Stimulated activated effector memory CD8-positive, alpha-beta T cell treated with anti-CD3 and anti-CD28 coated beads, Interleukin-12 subunit alpha, Interleukin-12 subunit beta, amount 100 ng/mL, for 72 hours (primary cell): Measurements from ENCODE around the gene PID1.

ENCODE experiments used
- ATAC-seq: fragments of 150-1000 bp; cut with Tn5 transposase; 2 replicates; pipeline ENCODE4 v1.10.0; 2021
- DNase-seq, 2 donors: peaks; one replicate each; pipeline ENCODE4 v3.0.0; 2021 to 2022; ENCODE audit warnings: low spot score in 2 of 2
- H3K27ac Mint-ChIP-seq: one replicate; pipeline ENCODE4 v1.8.0; 2022; ENCODE audit warnings: mild to moderate bottlenecking, mixed read lengths
- H3K36me3 Mint-ChIP-seq: one replicate; pipeline ENCODE4 v1.8.0; 2022; ENCODE audit warnings: mild to moderate bottlenecking, mixed read lengths
- H3K4me1 Mint-ChIP-seq: one replicate; pipeline ENCODE4 v1.8.0; 2022; ENCODE audit warnings: mixed read lengths
- H3K4me3 Mint-ChIP-seq: one replicate; pipeline ENCODE4 v1.8.0; 2022; ENCODE audit warnings: mild to moderate bottlenecking, mixed read lengths
- H3K9me3 Mint-ChIP-seq: one replicate; pipeline ENCODE4 v1.8.0; 2022; ENCODE audit warnings: mixed read lengths

The PID1 gene

DNA sequence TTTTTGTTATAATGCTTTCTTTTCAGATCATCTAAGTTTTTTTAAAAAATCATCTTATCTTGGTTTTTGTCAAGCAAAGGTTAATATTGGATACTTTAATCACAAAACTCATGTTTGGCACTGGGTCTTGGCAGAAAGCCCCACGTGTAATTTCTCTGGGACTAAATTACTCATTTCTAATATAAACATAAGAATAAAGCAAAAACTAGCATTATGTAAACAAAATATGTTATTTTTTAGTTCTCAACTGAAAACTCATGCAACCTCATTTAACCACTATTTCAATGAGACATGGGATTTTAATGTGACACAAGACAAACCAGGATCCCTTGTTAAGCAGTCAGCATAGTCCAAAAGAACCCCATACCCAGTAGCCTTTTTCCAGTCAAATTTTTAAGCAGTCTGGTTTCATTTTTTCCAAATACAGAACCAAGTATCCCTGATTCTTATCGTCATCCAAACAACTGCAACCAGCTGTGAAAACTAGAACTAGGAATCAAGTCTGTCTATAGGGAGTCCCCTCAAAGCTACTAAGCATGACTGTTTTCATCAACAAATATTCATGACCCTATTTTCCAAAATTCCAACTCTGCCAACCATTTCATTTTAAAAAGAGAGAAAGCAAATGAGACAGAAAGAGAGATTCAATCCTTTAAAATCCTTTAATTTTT is 27.1 kb downstream of the PID1 start:
- no peak for DNase-seq
- no peaks in the 10 kb centered on the region for H3K36me3 Mint-ChIP-seq
- H3K4me1 Mint-ChIP-seq = no peaks in the 10 kb centered on the region
- peaks cover 15% of the 10 kb centered on the region for H3K9me3 Mint-ChIP-seq
- H3K4me3 Mint-ChIP-seq = no peak overlapping the region
- no peak for ATAC-seq
- H3K27ac Mint-ChIP-seq = no peak overlapping the region

DNA sequence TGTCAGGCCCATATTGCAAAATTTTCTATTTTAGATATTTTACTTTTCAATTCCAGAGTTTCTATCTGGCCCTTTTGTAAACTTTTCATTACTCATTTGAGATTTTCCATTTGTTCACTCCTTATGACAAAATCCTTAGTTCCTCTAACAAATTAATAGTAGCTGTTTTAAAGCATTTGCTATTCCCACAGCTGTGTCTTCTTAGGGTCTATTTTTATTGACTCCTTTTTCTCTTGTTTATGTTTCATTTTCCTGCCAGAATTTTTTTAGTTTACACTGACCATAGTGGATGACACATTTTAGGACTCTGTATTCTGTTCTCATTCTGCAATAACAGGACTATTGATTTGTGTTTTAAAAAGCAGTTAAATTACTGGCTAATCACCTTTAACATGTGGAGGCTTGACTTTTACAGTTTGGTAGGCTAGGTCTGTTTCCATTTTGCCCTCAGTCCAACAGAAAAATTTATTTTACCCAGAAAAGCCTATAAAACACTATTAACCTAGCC is 30.0 kb downstream of the PID1 start:
- ATAC-seq (no peak), DNase-seq (no peak)
- Mint-ChIP-seq H3K9me3 (peaks cover 14% of the 10 kb centered on the region), H3K4me3 (no peak overlapping the region), H3K27ac (no peak overlapping the region), H3K36me3 (no peaks in the 10 kb centered on the region), H3K4me1 (no peaks in the 10 kb centered on the region)

DNA sequence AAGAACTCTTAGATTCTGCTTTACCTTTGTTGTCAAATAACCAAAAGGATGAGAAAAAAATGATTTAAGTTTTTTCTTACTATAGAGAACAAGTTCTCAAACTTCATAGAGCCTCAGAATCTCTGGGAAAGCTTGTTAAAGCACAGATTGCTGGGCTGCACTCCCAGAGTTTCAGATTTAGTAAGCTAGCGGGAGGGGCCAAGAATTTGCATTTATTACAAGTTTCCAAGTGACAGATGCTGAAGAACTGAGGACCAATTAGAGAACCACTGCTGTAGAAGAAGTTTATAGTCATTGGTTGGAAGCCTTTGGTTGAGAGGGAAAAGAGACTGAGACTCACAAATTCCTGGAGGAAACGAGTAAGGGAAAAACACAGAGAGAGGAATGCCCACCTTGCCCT is 32.1 kb downstream of the PID1 start:
- peaks cover 14% of the 10 kb centered on the region for H3K9me3 Mint-ChIP-seq
- no peaks in the 10 kb centered on the region for H3K4me1 Mint-ChIP-seq
- ATAC-seq (no peak), DNase-seq (no peak)
- H3K27ac Mint-ChIP-seq = no peak overlapping the region
- H3K4me3 Mint-ChIP-seq = no peak overlapping the region
- no peaks in the 10 kb centered on the region for H3K36me3 Mint-ChIP-seq

DNA sequence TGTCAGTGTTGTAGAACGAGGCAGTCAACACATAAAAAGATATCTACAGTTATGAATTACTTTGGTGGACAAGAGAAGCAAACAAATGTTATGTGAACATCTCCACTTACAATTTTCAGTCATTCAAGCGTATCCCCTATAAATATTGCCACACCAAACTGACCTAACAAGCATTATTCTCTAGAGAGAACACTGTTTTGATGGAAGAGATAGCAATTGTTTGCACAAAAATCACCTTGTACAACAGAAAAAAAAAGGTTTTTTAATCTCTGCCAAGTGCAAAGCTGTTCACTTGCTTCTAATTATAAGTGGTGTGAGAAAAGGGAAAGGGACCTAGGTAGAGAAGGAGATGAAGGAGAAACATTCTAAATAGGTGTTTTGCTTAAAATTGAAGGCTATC is 33.8 kb downstream of the PID1 start:
- no peak for ATAC-seq
- H3K4me1 Mint-ChIP-seq = no peaks in the 10 kb centered on the region
- no peak overlapping the region for H3K27ac Mint-ChIP-seq

DNA sequence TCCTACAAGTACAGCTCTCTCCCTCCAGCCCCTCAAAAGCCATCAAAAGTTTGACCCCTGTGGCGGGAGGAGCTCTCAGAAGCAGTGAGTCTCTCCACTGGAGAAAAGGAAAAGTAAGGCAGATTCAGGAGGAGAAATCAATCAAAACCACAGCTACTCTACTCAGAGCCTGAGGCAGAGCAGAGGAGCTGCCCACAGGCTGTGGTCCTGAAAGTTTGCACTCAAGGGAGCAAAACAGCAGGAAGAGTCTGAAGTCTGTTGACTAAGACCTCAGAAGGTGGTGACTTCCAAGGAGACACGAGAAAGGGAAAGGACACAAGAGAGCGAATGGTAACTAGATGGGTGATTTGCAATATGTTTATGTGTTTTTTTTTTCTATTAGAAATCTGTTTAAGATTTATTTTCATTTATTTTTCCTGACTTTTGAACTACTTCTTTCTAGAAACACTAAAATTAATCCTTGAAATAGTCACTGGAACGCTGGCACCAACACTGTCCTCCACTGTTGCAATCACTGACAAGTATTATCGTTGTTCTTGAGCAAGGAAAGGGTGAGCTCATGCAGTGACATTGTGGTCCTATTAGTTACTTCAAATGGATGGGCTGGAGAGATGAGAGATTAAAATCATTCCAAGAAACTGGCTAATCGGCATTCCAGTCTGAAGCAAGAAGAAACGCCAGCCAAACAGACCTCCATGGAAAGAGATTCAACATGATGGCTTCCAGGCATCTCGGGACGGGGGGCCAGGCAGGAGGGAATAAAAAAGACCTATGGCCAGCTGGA is 35.8 kb downstream of the PID1 start:
- H3K9me3 Mint-ChIP-seq = peaks cover 10% of the 10 kb centered on the region
- no peak overlapping the region for H3K27ac Mint-ChIP-seq
- no peak overlapping the region for H3K4me3 Mint-ChIP-seq
- DNase-seq (no peak), ATAC-seq (no peak)
- no peaks in the 10 kb centered on the region for H3K36me3 Mint-ChIP-seq
- no peaks in the 10 kb centered on the region for H3K4me1 Mint-ChIP-seq

More for the DNA sequence above, 33.8 kb downstream of the PID1 start:
- DNase-seq = no peak
- peaks cover 8% of the 10 kb centered on the region for H3K9me3 Mint-ChIP-seq
- no peaks in the 10 kb centered on the region for H3K36me3 Mint-ChIP-seq
- H3K4me3 Mint-ChIP-seq = no peak overlapping the region

DNA sequence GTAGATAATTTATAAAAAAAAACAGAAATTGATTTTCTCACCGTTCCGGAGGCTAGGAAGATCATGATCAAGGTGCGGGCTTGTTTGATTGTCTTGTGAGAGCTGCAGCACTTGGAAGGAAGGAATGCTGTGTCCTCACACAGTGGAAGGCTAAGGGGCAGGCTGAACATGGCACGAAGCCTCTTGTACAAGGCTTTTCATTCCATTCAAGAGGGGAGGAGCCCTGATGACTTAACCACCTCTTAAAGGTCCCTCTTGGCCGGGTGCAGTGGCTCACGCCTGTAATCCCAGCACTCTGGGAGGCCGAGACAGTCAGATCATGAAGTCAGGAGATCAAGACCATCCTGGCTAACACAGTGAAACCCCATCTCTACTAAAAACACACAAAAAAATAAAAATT is 39.2 kb downstream of the PID1 start:
- Mint-ChIP-seq H3K4me1 (no peaks in the 10 kb centered on the region), H3K4me3 (no peak overlapping the region), H3K36me3 (no peaks in the 10 kb centered on the region), H3K9me3 (peaks cover 9% of the 10 kb centered on the region), H3K27ac (no peak overlapping the region)
- DNase-seq (no peak), ATAC-seq (no peak)

DNA sequence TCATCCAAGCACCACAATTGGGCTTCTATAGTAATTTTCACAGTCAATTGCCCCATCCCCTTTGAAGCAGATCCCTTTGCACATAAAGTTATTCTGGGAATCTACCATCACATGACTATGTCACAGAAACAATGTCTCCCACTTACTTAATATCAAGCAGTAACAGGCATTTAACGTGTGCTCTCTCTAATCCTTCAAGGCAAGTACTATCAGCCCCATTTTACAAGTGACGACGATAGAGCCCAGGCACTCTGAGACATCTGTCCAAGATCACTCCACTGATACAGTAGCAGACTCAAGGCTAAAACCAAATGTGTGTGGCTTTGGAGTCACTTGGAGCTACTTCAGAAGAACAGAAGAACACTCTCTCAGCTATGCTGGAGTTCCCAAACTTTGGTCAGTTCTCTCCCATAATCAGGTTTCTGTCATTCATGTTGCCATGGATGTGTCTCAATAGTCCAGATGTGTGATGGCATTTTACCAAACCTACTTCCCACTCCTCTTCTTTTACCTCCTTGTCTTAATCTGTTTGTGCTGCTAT is 39.7 kb downstream of the PID1 start:
- Mint-ChIP-seq H3K36me3 (no peaks in the 10 kb centered on the region), H3K4me3 (no peak overlapping the region), H3K4me1 (no peaks in the 10 kb centered on the region), H3K9me3 (peaks cover 8% of the 10 kb centered on the region), H3K27ac (no peak overlapping the region)
- ATAC-seq = no peak
- DNase-seq = no peak

DNA sequence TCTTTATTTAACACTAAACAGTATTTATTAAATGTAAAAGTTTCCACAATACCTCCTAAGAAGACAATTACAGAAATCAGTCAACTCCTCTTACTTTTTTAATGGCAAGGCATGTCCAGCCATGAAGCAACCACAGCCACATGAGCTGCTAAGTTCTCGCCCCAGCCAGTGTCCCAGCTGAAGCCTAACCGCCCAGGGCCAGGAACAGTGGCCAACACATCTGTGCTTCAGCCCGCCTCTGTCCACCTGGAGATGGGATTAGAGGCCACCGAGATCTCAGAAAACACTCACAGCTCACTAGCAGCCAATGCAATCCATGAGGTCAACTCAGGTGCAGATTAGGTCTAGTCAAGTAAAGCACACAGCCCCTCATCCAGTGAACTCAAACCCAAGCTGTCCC is 40.2 kb downstream of the PID1 start:
- Mint-ChIP-seq H3K27ac (no peak overlapping the region), H3K4me3 (no peak overlapping the region)

DNA sequence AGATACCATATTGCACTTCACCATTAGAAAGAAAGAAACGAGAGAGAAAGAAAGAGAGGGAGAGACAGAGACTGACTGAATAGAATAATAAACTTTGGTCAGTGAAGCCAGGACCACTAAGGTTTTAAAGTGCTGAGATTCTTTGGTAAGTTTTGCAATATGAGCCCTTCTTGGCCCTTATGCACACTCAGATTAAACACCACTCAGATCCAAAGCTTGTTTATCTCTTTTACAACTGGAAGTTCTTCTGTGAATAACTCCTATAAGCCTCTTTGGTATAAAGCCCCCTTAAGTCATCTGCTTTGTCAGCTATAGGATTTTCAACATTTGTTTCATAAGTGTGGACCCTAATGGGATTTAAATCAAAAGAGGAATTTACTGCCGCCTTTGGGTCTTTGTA is 40.8 kb downstream of the PID1 start:
- no peak for ATAC-seq
- Mint-ChIP-seq H3K4me1 (no peaks in the 10 kb centered on the region), H3K9me3 (peaks cover 6% of the 10 kb centered on the region), H3K36me3 (no peaks in the 10 kb centered on the region), H3K4me3 (no peak overlapping the region), H3K27ac (no peak overlapping the region)
- no peak for DNase-seq

More for the DNA sequence above, 40.2 kb downstream of the PID1 start:
- peaks cover 6% of the 10 kb centered on the region for H3K9me3 Mint-ChIP-seq
- H3K36me3 Mint-ChIP-seq = no peaks in the 10 kb centered on the region
- no peaks in the 10 kb centered on the region for H3K4me1 Mint-ChIP-seq
- ATAC-seq (no peak), DNase-seq (no peak)

DNA sequence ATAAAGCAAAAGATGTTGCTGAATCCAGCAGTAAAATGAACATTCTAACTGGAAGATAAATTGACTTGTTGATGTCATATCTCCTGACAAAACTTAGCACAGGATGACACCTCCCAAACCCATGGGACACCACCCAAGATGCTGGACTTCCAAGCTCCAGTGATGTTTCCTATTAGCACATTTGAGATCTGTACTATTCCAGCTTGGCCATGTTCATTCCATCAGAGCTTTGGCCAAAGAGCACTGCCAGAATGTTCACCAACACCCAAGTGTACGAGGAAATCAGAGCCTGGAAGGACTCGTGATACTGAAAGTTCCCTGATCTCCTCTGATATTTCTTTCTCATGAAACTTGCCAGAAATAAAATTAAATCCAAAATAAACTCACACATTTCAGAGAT is 44.7 kb downstream of the PID1 start:
- H3K9me3 Mint-ChIP-seq = peaks cover 11% of the 10 kb centered on the region
- H3K4me1 Mint-ChIP-seq = no peaks in the 10 kb centered on the region
- no peak overlapping the region for H3K27ac Mint-ChIP-seq
- DNase-seq (no peak), ATAC-seq (no peak)
- no peaks in the 10 kb centered on the region for H3K36me3 Mint-ChIP-seq
- no peak overlapping the region for H3K4me3 Mint-ChIP-seq

DNA sequence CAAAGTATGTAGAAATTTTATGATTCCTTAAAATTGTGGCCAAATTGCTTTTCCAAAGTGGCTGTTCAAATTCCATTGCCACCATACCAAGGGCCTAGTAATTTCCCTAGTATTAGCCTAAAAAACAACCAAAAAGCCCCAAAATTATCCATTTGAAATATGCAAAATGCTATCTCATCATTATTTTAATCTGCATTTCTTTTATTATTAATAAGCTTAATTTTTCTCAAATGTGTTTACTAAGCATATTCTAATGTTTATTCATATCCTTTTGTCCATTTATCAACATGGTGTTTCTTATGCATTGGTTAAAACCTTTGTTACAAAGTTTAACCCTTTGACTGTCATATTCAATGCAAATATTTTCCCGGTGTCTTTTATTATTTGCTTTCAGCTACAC is 48.0 kb downstream of the PID1 start:
- ATAC-seq = no peak
- H3K36me3 Mint-ChIP-seq = no peaks in the 10 kb centered on the region
- no peaks in the 10 kb centered on the region for H3K4me1 Mint-ChIP-seq
- no peak for DNase-seq
- no peak overlapping the region for H3K4me3 Mint-ChIP-seq
- H3K9me3 Mint-ChIP-seq = peaks cover 13% of the 10 kb centered on the region
- H3K27ac Mint-ChIP-seq = no peak overlapping the region

DNA sequence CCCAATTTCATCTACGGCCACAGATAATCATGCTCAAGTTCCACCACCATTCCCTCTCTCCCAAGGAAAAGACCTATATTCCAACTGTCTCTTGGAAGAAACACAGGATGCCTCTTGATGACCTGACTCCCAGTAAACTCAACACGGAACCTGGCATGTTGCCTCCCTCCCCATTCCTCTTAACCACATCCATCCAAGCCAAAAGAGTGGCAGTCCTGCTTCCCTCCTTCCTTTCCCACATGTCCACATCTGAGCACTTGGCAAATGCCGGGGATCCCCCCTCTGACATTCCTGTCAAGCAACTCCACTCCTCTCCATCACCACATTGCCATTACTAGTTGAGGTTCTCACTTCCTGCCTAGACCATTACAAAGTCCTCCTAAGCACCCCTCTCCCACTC is 49.4 kb downstream of the PID1 start:
- Mint-ChIP-seq H3K36me3 (no peaks in the 10 kb centered on the region), H3K4me3 (no peak overlapping the region), H3K9me3 (peaks cover 13% of the 10 kb centered on the region), H3K27ac (no peak overlapping the region), H3K4me1 (no peaks in the 10 kb centered on the region)
- no peak for DNase-seq
- no peak for ATAC-seq

DNA sequence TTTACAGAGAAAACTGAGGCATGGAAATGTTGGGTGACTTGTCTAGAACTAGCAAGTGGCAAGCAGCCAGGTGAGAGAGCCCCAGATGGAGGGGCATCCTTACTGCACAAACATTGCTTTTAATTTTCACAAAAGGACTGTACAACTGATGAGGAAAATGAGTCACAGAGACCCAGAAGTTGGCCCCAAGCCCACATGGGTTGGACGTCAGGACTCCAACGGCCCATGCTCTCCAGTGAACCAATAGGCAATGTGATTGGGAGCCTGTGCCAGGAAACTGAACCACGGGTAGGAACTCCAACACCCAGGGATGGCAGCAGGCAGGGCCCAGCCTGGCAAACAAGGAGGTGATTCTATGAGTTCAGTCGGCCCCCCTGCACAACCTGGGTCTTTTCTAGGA is 50.8 kb downstream of the PID1 start:
- ATAC-seq = no peak
- H3K4me3 Mint-ChIP-seq = no peak overlapping the region
- H3K4me1 Mint-ChIP-seq = no peaks in the 10 kb centered on the region
- H3K9me3 Mint-ChIP-seq = peaks cover 13% of the 10 kb centered on the region
- DNase-seq = no peak
- H3K36me3 Mint-ChIP-seq = no peaks in the 10 kb centered on the region
- no peak overlapping the region for H3K27ac Mint-ChIP-seq

DNA sequence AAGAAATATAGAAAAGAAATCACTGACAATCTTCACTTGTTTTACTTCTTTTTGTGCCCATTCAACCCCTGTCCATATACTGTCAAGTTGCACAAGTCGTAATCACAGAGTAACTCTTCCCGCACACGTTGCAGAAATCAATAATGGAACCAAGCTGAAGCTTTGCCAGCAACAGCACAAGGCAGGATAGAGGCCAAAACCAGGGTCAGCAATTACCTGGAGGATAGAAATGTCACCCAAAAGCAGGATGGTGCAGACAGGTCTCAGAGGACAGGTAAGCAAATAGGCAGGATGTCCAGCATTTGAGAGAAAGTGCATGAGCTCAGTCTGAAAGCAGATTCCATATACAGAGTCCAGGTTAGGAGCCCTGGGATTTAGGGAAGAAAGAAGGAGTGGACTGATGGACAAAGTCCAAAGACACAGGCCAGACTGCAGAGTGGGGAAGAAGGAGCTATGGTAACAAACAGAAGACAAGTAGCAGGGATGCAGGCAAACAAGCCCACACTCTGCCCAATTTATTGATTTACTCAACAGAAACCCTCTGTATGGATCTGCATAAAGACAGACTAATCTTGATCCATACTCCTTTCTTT is 52.7 kb downstream of the PID1 start:
- no peak overlapping the region for H3K27ac Mint-ChIP-seq
- H3K4me1 Mint-ChIP-seq = no peaks in the 10 kb centered on the region
- no peak for ATAC-seq
- no peaks in the 10 kb centered on the region for H3K36me3 Mint-ChIP-seq
- no peak for DNase-seq
- H3K4me3 Mint-ChIP-seq = no peak overlapping the region
- peaks cover 13% of the 10 kb centered on the region for H3K9me3 Mint-ChIP-seq

DNA sequence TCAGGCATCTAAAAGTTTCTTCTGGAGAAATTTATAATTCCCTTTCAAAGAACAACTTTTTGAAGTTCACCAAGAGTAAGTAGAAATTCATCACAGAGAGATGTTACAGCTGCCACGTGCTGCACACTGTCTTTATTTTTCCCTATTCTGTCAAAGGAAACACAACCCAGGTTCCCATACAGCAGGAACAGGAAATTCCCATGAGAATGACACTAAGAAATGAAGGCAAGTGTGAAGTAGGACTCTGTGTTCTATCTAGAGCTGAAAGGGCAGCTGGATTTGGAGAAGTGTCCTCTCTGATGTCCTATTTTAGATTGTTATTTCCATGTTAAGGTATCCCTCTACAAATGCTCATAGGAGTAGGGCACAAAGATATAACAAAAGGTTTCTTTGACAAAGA is 58.8 kb downstream of the PID1 start:
- H3K27ac Mint-ChIP-seq = no peak overlapping the region
- no peak for DNase-seq
- no peaks in the 10 kb centered on the region for H3K36me3 Mint-ChIP-seq
- H3K4me3 Mint-ChIP-seq = no peak overlapping the region
- ATAC-seq = no peak
- H3K9me3 Mint-ChIP-seq = peaks cover 6% of the 10 kb centered on the region
- no peaks in the 10 kb centered on the region for H3K4me1 Mint-ChIP-seq

DNA sequence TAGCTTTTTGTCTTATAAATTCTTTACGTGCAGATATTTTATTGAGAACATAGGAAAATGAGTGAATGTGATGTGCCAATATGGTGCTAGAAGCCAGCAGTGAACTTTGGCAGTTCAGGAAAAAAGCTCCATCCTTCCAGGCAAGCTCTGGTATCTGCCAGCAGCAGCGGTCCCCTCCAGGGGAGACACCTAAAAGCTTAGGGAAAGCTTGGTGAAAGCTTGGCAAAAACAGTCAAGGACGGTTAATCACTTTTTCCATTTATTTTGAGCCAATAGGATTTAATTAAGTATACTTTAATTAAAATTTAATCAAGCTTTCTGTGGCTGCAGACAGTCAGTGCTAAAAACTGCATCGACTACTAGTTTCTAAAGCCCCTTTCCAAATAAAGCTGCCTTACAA is 60.4 kb downstream of the PID1 start:
- DNase-seq (no peak), ATAC-seq (no peak)
- Mint-ChIP-seq H3K36me3 (no peaks in the 10 kb centered on the region), H3K9me3 (peaks cover 6% of the 10 kb centered on the region), H3K4me1 (no peaks in the 10 kb centered on the region), H3K4me3 (no peak overlapping the region), H3K27ac (no peak overlapping the region)
